Lower lobe of right lung (tissue), 2 donors: ENCODE measurements around the gene LMF1. TPM values are rescaled to one million over a fixed set of nuclear protein-coding genes. Genes with fewer than 3 reads are reported as not detected.

Source experiments
- ATAC-seq, 2 donors: fragments of 200-7000 bp; cut with Tn5 transposase; one replicate each; pipeline ENCODE4 v1.9.1; 2020 to 2022; ENCODE audit warnings: mild to moderate bottlenecking in 2 of 2, moderate library complexity in 2 of 2
- DNase-seq: peaks from one replicate; pipeline ENCODE4 v3.0.0-alpha.2; 2020
- H3K27ac ChIP-seq: fragments of 200-600 bp; one replicate; pipeline ENCODE4 v1.8.0; 2022
- H3K27me3 ChIP-seq: fragments of 200-600 bp; one replicate; pipeline ENCODE4 v1.8.0; 2022; ENCODE audit warnings: low read depth
- H3K36me3 ChIP-seq: fragments of 200-600 bp; one replicate; pipeline ENCODE4 v1.8.0; 2022; ENCODE audit warnings: mild to moderate bottlenecking
- H3K4me1 ChIP-seq: fragments of 200-600 bp; one replicate; pipeline ENCODE4 v1.8.0; 2022
- H3K4me3 ChIP-seq: fragments of 200-600 bp; one replicate; pipeline ENCODE4 v1.8.0; 2022; ENCODE audit warnings: mild to moderate bottlenecking
- H3K9me3 ChIP-seq: fragments of 200-600 bp; one replicate; pipeline ENCODE4 v1.8.0; 2022
- CTCF ChIP-seq: fragments of 200-600 bp; IDR thresholded peaks from one replicate; pipeline ENCODE4 v1.8.0; 2022; ENCODE audit warnings: antibody characterized with exemption, mild to moderate bottlenecking
- intact Hi-C: fragments of 100-400 bp; cut with DNase I; formaldehyde crosslinking; loops from one replicate; pipeline ENCODE4 v1.11.0; 2022
- total RNA-seq: library from RNA; stranded (reverse); fragmentation: NEBNext Ultra II Directional; extraction: Animal tissue kit (Norgen Biotek cat#: 25700); gene quantifications from one replicate; pipeline ENCODE4 v1.2.1, GENCODE V29; 2021
- donor health status: DM: no; HTN: yes; CAD: no; lungs with severe emphysema.

The LMF1 gene
- total RNA-seq, 1 donor from 2014 or later: 23.8 TPM

GRCh38 chr16:805474-805873 lies 165.3 kb downstream of the LMF1 start:
- H3K4me1 ChIP-seq: peaks cover 24% of the 10 kb centered on the region
- H3K4me3 ChIP-seq: no peak overlapping the region
- no peaks in the 10 kb centered on the region for H3K9me3 ChIP-seq
- DNase-seq (no peak), ATAC-seq (no peak)
- H3K27me3 ChIP-seq: peaks cover 13% of the 10 kb centered on the region
- no peak overlapping the region for H3K27ac ChIP-seq
- no peaks in the 10 kb centered on the region for H3K36me3 ChIP-seq
- intact Hi-C loops: no loop called here
- TF ChIP-seq CTCF: no peak

GRCh38 chr16:804193-805048 lies 166.4 kb downstream of the LMF1 start:
- no peaks in the 10 kb centered on the region for H3K36me3 ChIP-seq
- no peak for DNase-seq
- no peak for ATAC-seq
- H3K4me3 ChIP-seq: no peak overlapping the region
- no peaks in the 10 kb centered on the region for H3K9me3 ChIP-seq
- no peak overlapping the region for H3K27ac ChIP-seq
- peaks cover 24% of the 10 kb centered on the region for H3K4me1 ChIP-seq
- intact Hi-C loops: no loop called here
- TF ChIP-seq CTCF: no peak
- peaks cover 23% of the 10 kb centered on the region for H3K27me3 ChIP-seq

GRCh38 chr16:803754-804080 lies 167.1 kb downstream of the LMF1 start:
- no peak overlapping the region for H3K27ac ChIP-seq

More at GRCh38 chr16:803754-804080, 167.1 kb downstream of the LMF1 start:
- ATAC-seq (no peak), DNase-seq (no peak)
- no peaks in the 10 kb centered on the region for H3K9me3 ChIP-seq
- TF ChIP-seq CTCF: no peak
- intact Hi-C loops: no loop called here
- no peaks in the 10 kb centered on the region for H3K36me3 ChIP-seq
- no peak overlapping the region for H3K4me3 ChIP-seq
- H3K4me1 ChIP-seq: peaks cover 23% of the 10 kb centered on the region
- H3K27me3 ChIP-seq: peaks cover 30% of the 10 kb centered on the region

Other genes starting within 250 kb of the LMF1 start
- 36.5 TPM for gene ANTKMT, start 249.8 kb downstream of the LMF1 start, total RNA-seq
- 26.1 TPM for gene CCDC78, start 244.5 kb downstream of the LMF1 start, total RNA-seq
- gene HAGHL, start 243.9 kb downstream of the LMF1 start, total RNA-seq: 15.6 TPM
- gene CIAO3, start 230.0 kb downstream of the LMF1 start, total RNA-seq: 24.3 TPM
- gene MSLN, start 210.2 kb downstream of the LMF1 start, total RNA-seq: 42.6 TPM
- 16.3 TPM for gene RPUSD1, start 182.6 kb downstream of the LMF1 start, total RNA-seq
- gene CHTF18, start 182.4 kb downstream of the LMF1 start, total RNA-seq: 11.3 TPM
- not detected for gene GNG13, start 170.2 kb downstream of the LMF1 start, total RNA-seq
- 0.15 TPM for gene SOX8, start 10.8 kb upstream of the LMF1 start, total RNA-seq
- gene SSTR5, start 101.8 kb upstream of the LMF1 start, total RNA-seq: not detected
- not detected for gene C1QTNF8, start 125.3 kb upstream of the LMF1 start, total RNA-seq
- 8.4 TPM for gene CACNA1H, start 182.1 kb upstream of the LMF1 start, total RNA-seq